H9 (cell line): ENCODE measurements around the gene ARHGAP8. TPM values are rescaled to one million over a fixed set of nuclear protein-coding genes. Genes with fewer than 3 reads are reported as not detected.

Experiments used
- DNase-seq: peaks from one replicate; pipeline ENCODE4 v3.0.0-alpha.2; 2017
- H2AFZ ChIP-seq: one replicate; pipeline ENCODE4 v1.6.1; 2013; ENCODE audit warnings: mild to moderate bottlenecking, low read length, control low read depth, moderate library complexity
- H2AK5ac ChIP-seq: 2 replicates; pipeline ENCODE4 v1.6.1; 2013; ENCODE audit warnings: low read length, control low read depth, mixed read lengths; ENCODE audit not compliant: insufficient read length
- H2BK120ac ChIP-seq: one replicate; pipeline ENCODE4 v1.6.1; 2013; ENCODE audit warnings: low read depth, mild to moderate bottlenecking, low read length, control low read depth, inconsistent platforms; ENCODE audit not compliant: poor library complexity, severe bottlenecking
- H2BK12ac ChIP-seq: 2 replicates; pipeline ENCODE4 v1.6.1; 2013; ENCODE audit warnings: low read length, control low read depth, mixed read lengths, low read depth; ENCODE audit not compliant: insufficient read length
- H2BK15ac ChIP-seq: 2 replicates; pipeline ENCODE4 v1.6.1; 2013; ENCODE audit warnings: low read depth, low read length, control low read depth
- H2BK20ac ChIP-seq: one replicate; pipeline ENCODE4 v1.6.1; 2013; ENCODE audit warnings: low read depth, mild to moderate bottlenecking, low read length, control low read depth, inconsistent platforms; ENCODE audit not compliant: poor library complexity, severe bottlenecking
- H2BK5ac ChIP-seq: 2 replicates; pipeline ENCODE4 v1.6.1; 2013; ENCODE audit warnings: low read length, control low read depth, mixed read lengths; ENCODE audit not compliant: insufficient read length
- H3K14ac ChIP-seq: 2 replicates; pipeline ENCODE4 v1.6.1; 2013; ENCODE audit warnings: low read length, control low read depth; ENCODE audit not compliant: insufficient read depth
- H3K18ac ChIP-seq: 2 replicates; pipeline ENCODE4 v1.6.1; 2013; ENCODE audit warnings: low read depth, mild to moderate bottlenecking, mixed read lengths, low read length, control low read depth; ENCODE audit not compliant: insufficient read length
- H3K23ac ChIP-seq: 2 replicates; pipeline ENCODE4 v1.6.1; 2013; ENCODE audit warnings: low read length, control low read depth, mixed read lengths, low read depth; ENCODE audit not compliant: insufficient read length
- H3K23me2 ChIP-seq: 2 replicates; pipeline ENCODE4 v1.6.1; 2013; ENCODE audit warnings: low read depth, mild to moderate bottlenecking, mixed read lengths, low read length, control low read depth; ENCODE audit not compliant: insufficient read length, poor library complexity, severe bottlenecking
- H3K27ac ChIP-seq: 2 replicates; pipeline ENCODE4 v1.5.1; 2013; ENCODE audit warnings: low read length, control low read depth, mixed read lengths, low read depth; ENCODE audit not compliant: insufficient read length
- H3K27me3 ChIP-seq: 2 replicates; pipeline ENCODE4 v1.6.1; 2013; ENCODE audit warnings: low read length, control low read depth, inconsistent platforms; ENCODE audit not compliant: insufficient read depth
- H3K4ac ChIP-seq: 2 replicates; pipeline ENCODE4 v1.6.1; 2013; ENCODE audit warnings: low read depth, mild to moderate bottlenecking, control low read depth, inconsistent platforms, low read length, moderate library complexity
- H3K4me1 ChIP-seq: 2 replicates; pipeline ENCODE4 v1.6.1; 2013; ENCODE audit warnings: low read length, control low read depth, inconsistent platforms; ENCODE audit not compliant: insufficient read depth
- H3K4me2 ChIP-seq: 2 replicates; pipeline ENCODE4 v1.6.1; 2013; ENCODE audit warnings: low read length, control low read depth, mixed read lengths; ENCODE audit not compliant: insufficient read length, insufficient read depth
- H3K56ac ChIP-seq: 2 replicates; pipeline ENCODE4 v1.6.1; 2013; ENCODE audit warnings: low read depth, mild to moderate bottlenecking, mixed read lengths, low read length, control low read depth; ENCODE audit not compliant: insufficient read length
- H3K79me1 ChIP-seq: 2 replicates; pipeline ENCODE4 v1.6.1; 2013; ENCODE audit warnings: low read depth, mild to moderate bottlenecking, moderate library complexity, low read length, control low read depth, inconsistent platforms; ENCODE audit not compliant: insufficient read depth, poor library complexity, severe bottlenecking
- H3K79me2 ChIP-seq: 2 replicates; pipeline ENCODE4 v1.6.1; 2013; ENCODE audit warnings: low read length, control low read depth, inconsistent platforms; ENCODE audit not compliant: insufficient read depth
- H3K9ac ChIP-seq: 2 replicates; pipeline ENCODE4 v1.6.1; 2013; ENCODE audit warnings: low read length, control low read depth, mixed read lengths; ENCODE audit not compliant: insufficient read length; ENCODE audit errors: extremely low read depth
- H3K9me3 ChIP-seq: one replicate; pipeline ENCODE4 v1.6.1; 2013; ENCODE audit warnings: low read depth, low read length, inconsistent platforms; ENCODE audit not compliant: control insufficient read depth
- H3T11ph ChIP-seq: one replicate; pipeline ENCODE4 v1.6.1; 2013; ENCODE audit warnings: mild to moderate bottlenecking, low read length, control low read depth, inconsistent platforms
- H4K20me1 ChIP-seq: one replicate; pipeline ENCODE4 v1.6.1; 2013; ENCODE audit not compliant: control insufficient read depth, insufficient read length, insufficient read depth
- H4K5ac ChIP-seq: 2 replicates; pipeline ENCODE4 v1.6.1; 2013; ENCODE audit warnings: low read depth, mild to moderate bottlenecking, mixed read lengths, low read length, control low read depth; ENCODE audit not compliant: insufficient read length
- H4K8ac ChIP-seq: replicated peaks from 2 replicates; pipeline ENCODE4 v1.6.1; 2013; ENCODE audit warnings: low read length, control low read depth, mixed read lengths, low read depth; ENCODE audit not compliant: insufficient read length
- H4K91ac ChIP-seq: 2 replicates; pipeline ENCODE4 v1.6.1; 2013; ENCODE audit warnings: low read depth, mild to moderate bottlenecking, moderate library complexity, mixed read lengths, low read length, control low read depth; ENCODE audit not compliant: insufficient read length
- H3K27ac Mint-ChIP-seq, 3 experiments: 2 replicates in 2 of 3; 3 replicates in 1 of 3; pipeline ENCODE4 v1.8.0; 2020 to 2021; ENCODE audit warnings: mixed read lengths in 3 of 3, mild to moderate bottlenecking in 1 of 3, moderate library complexity in 1 of 3
- H3K27me3 Mint-ChIP-seq: 2 replicates; pipeline ENCODE4 v1.8.0; 2021; ENCODE audit warnings: low read depth, mild to moderate bottlenecking, moderate library complexity, mixed read lengths
- H3K36me3 Mint-ChIP-seq, 3 experiments: 2 replicates in 2 of 3; 3 replicates in 1 of 3; pipeline ENCODE4 v1.8.0; 2020 to 2021; ENCODE audit warnings: low read depth in 3 of 3, mixed read lengths in 3 of 3; ENCODE audit not compliant: insufficient read depth in 1 of 3
- H3K4me1 Mint-ChIP-seq, 2 experiments: 2 replicates each; pipeline ENCODE4 v1.8.0; 2020; ENCODE audit warnings: mixed read lengths in 2 of 2
- H3K4me3 Mint-ChIP-seq, 2 experiments: 2 replicates in 1 of 2; 3 replicates in 1 of 2; pipeline ENCODE4 v1.8.0; 2020 to 2021; ENCODE audit warnings: mild to moderate bottlenecking in 2 of 2, mixed read lengths in 2 of 2, moderate library complexity in 1 of 2
- H3K9me3 Mint-ChIP-seq, 2 experiments: 2 replicates in 1 of 2; 3 replicates in 1 of 2; pipeline ENCODE4 v1.8.0; 2020; ENCODE audit warnings: mild to moderate bottlenecking in 2 of 2, mixed read lengths in 2 of 2, moderate library complexity in 1 of 2
- CTCF ChIP-seq: fragments of 200-600 bp; sonication (generic); conservative IDR thresholded peaks from 3 replicates; pipeline ENCODE4 v1.8.0; 2021; ENCODE audit warnings: antibody characterized with exemption, mild to moderate bottlenecking
- WGBS: extraction: QIAGEN DNeasy Blood & Tissue Kit; methylation state at CpG from one replicate; pipeline ENCODE4 v1.1.7; 2013; ENCODE audit warnings: missing lambda C conversion rate, low lambda C conversion rate, mixed read lengths; ENCODE audit not compliant: insufficient read length; ENCODE audit errors: extremely low coverage; 5-methylcytosine and 5-hydroxymethylcytosine counted together
- total RNA-seq: library from RNA; stranded (reverse); gene quantifications from 2 replicates; pipeline ENCODE4 v1.2.1, GENCODE V29; 2021

ARHGAP8 gene
- total RNA-seq, 1 experiment from 2014 or later: 35.4 TPM

- Histone ChIP-seq H3K4me2 (no peak overlapping the region), H2BK5ac (no peak overlapping the region), H3K79me2 (no peaks in the 10 kb centered on the region), H3K9me3 (no peaks in the 10 kb centered on the region), H3K79me1 (no peaks in the 10 kb centered on the region), H3K18ac (no peak overlapping the region), H2BK20ac (no peak overlapping the region), H3K56ac (no peak overlapping the region), H4K20me1 (no peaks in the 10 kb centered on the region), H3K23me2 (no peaks in the 10 kb centered on the region), H3K27ac (no peak overlapping the region), H4K8ac (no peak overlapping the region), H4K5ac (no peak overlapping the region), H3K4me1 (peaks cover 2% of the 10 kb centered on the region; the same call in 1 of the 2 replicates), H3K4ac (no peak overlapping the region), H2BK12ac (no peak overlapping the region), H2BK15ac (no peak overlapping the region), H2AK5ac (no peak overlapping the region), H2AFZ (no peak overlapping the region), H3K14ac (no peak overlapping the region), H4K91ac (no peak overlapping the region), H2BK120ac (no peak overlapping the region), H3T11ph (no peak overlapping the region), H3K23ac (no peak overlapping the region), H3K9ac (no peak overlapping the region), H3K27me3 (no peaks in the 10 kb centered on the region)
- WGBS: no CpG with 5 or more reads among the region's 2 CpGs
- H3K36me3 Mint-ChIP-seq: peaks cover 0 to 3% (median 0%) of the 10 kb centered on the region in 3 experiments; a peak in 1 of 7 replicates
- H3K27ac Mint-ChIP-seq: no peak overlapping the region
- H3K27me3 Mint-ChIP-seq: no peaks in the 10 kb centered on the region
- DNase-seq: no peak
- H3K9me3 Mint-ChIP-seq: no peaks in the 10 kb centered on the region
- TF ChIP-seq CTCF: no peak
- H3K4me3 Mint-ChIP-seq: no peak overlapping the region
- peaks cover 15 to 17% of the 10 kb centered on the region in 2 experiments for H3K4me1 Mint-ChIP-seq
Observed at GRCh38 chr22:44723801-44724200, 28.6 kb upstream of the ARHGAP8 start.
